HEK293 (cell line): Measurements from ENCODE around the gene AATF.

Experiments
- CTCF ChIA-PET: fragments of 350-600 bp; formaldehyde crosslinking; extraction: SDS; loops from one replicate; lab custom pipeline; 2021; ENCODE audit warnings: antibody characterized with exemption; lab: Yijun Ruan, JAX
- POLR2A ChIA-PET: fragments of 300-600 bp; formaldehyde crosslinking; extraction: SDS; loops from one replicate; lab custom pipeline; 2020; ENCODE audit warnings: antibody characterized with exemption, inconsistent platforms; lab: Yijun Ruan, JAX
- H3K27ac ChIP-seq: fragments of 200-500 bp; sonication (Bioruptor generic); 2 replicates; pipeline ENCODE4 v1.5.1; 2014; ENCODE audit warnings: low read depth, low read length, control low read depth, inconsistent platforms; ENCODE audit errors: extremely low read depth
- H3K36me3 ChIP-seq, 2 experiments: fragments of 200-500 bp in 1 of 2; sonication (Bioruptor generic) in 1 of 2; 1 replicate in 1 of 2; 2 replicates in 1 of 2; pipeline ENCODE4 v1.5.1; 2014 to 2017; ENCODE audit warnings: inconsistent platforms in 2 of 2, low read length in 2 of 2; ENCODE audit not compliant: control insufficient read depth in 2 of 2, insufficient read depth in 1 of 2
- H3K4me1 ChIP-seq: fragments of 200-500 bp; sonication (Bioruptor generic); 2 replicates; pipeline ENCODE4 v1.5.1; 2014; ENCODE audit warnings: mild to moderate bottlenecking, low read length, inconsistent platforms; ENCODE audit not compliant: control insufficient read depth, insufficient read depth
- H3K4me3 ChIP-seq: 2 replicates; pipeline ENCODE4 v1.5.1; 2011; ENCODE audit warnings: low read depth, mild to moderate bottlenecking, control low read depth, low read length, moderate library complexity
- H3K9me3 ChIP-seq: fragments of 200-500 bp; sonication (Bioruptor generic); 2 replicates; pipeline ENCODE4 v1.5.1; 2014; ENCODE audit warnings: low read depth, low read length, inconsistent platforms; ENCODE audit not compliant: control insufficient read depth, insufficient read depth
- MZF1 ChIP-seq: fragments of 450-650 bp; formaldehyde crosslinking; IDR thresholded peaks from 2 replicates; pipeline ENCODE4 v1.5.1; 2017; ENCODE audit warnings: missing biosample characterization, missing genetic modification characterization, borderline replicate concordance
- OSR2 ChIP-seq: fragments of 450-650 bp; formaldehyde crosslinking; IDR thresholded peaks from 2 replicates; pipeline ENCODE4 v1.5.1; 2016; ENCODE audit warnings: missing biosample characterization, missing genetic modification characterization
- PRDM6 ChIP-seq: fragments of 450-650 bp; formaldehyde crosslinking; IDR thresholded peaks from 2 replicates; pipeline ENCODE4 v1.5.1; 2017; ENCODE audit warnings: missing biosample characterization, missing genetic modification characterization
- REST ChIP-seq: fragments of 450-650 bp; formaldehyde crosslinking; IDR thresholded peaks from 2 replicates; pipeline ENCODE4 v1.5.1; 2016; ENCODE audit warnings: missing biosample characterization, missing genetic modification characterization
- SP7 ChIP-seq: fragments of 450-650 bp; formaldehyde crosslinking; IDR thresholded peaks from 2 replicates; pipeline ENCODE4 v1.5.1; 2016; ENCODE audit warnings: missing biosample characterization, missing genetic modification characterization
- ZBTB10 ChIP-seq: fragments of 450-650 bp; formaldehyde crosslinking; IDR thresholded peaks from 2 replicates; pipeline ENCODE4 v1.5.1; 2016; ENCODE audit warnings: missing biosample characterization, missing genetic modification characterization
- ZBTB49 ChIP-seq: fragments of 450-650 bp; formaldehyde crosslinking; IDR thresholded peaks from 2 replicates; pipeline ENCODE4 v1.5.1; 2016; ENCODE audit warnings: missing biosample characterization, missing genetic modification characterization, low read depth
- ZBTB6 ChIP-seq: fragments of 450-650 bp; formaldehyde crosslinking; IDR thresholded peaks from 2 replicates; pipeline ENCODE4 v1.5.1; 2017; ENCODE audit warnings: missing biosample characterization, missing genetic modification characterization
- ZNF221 ChIP-seq: fragments of 450-650 bp; formaldehyde crosslinking; IDR thresholded peaks from 2 replicates; pipeline ENCODE4 v1.5.1; 2017; ENCODE audit warnings: missing biosample characterization, missing genetic modification characterization, borderline replicate concordance
- ZNF26 ChIP-seq: fragments of 450-650 bp; formaldehyde crosslinking; IDR thresholded peaks from 2 replicates; pipeline ENCODE4 v1.5.1; 2016; ENCODE audit warnings: missing biosample characterization, missing genetic modification characterization
- ZNF433 ChIP-seq: fragments of 450-650 bp; formaldehyde crosslinking; IDR thresholded peaks from 2 replicates; pipeline ENCODE4 v1.5.1; 2016; ENCODE audit warnings: missing biosample characterization, missing genetic modification characterization, low read depth
- ZNF555 ChIP-seq: fragments of 450-650 bp; formaldehyde crosslinking; conservative IDR thresholded peaks from 2 replicates; pipeline ENCODE4 v1.5.1; 2017; ENCODE audit warnings: missing biosample characterization, mild to moderate bottlenecking, missing genetic modification characterization, inconsistent platforms

AATF gene

GRCh38 chr17:37016780-37017179, 68.0 kb downstream of the AATF start:
- H3K27ac ChIP-seq, result no peak overlapping the region
- H3K4me1 ChIP-seq, result peaks cover 8% of the 10 kb centered on the region; the same call in 1 of the 2 replicates
- H3K36me3 ChIP-seq, result peaks cover 3 to 14% of the 10 kb centered on the region in 2 experiments; a peak in 1 of 3 replicates
- POLR2A ChIA-PET, result no interaction called here
- H3K4me3 ChIP-seq, result no peak overlapping the region
- H3K9me3 ChIP-seq, result no peaks in the 10 kb centered on the region
- TF ChIP-seq ZBTB10 (tag by site-specific recombination), result no peak
- TF ChIP-seq REST (tag by site-specific recombination), result no peak
- TF ChIP-seq ZNF221 (tag by site-specific recombination), result no peak
- no peak for TF ChIP-seq ZBTB6 (tag by site-specific recombination)
- TF ChIP-seq ZNF555 (tag by site-specific recombination), result no peak
- TF ChIP-seq MZF1 (tag by site-specific recombination), result 0 out of 2 replicates have a peak, but pooled peaks have one; percentile 38
- TF ChIP-seq, all 188 proteins: peak for 1
- CTCF ChIA-PET, result interaction anchor here (0.6 to 1.1 kb wide), 4 partner anchors 32 to 414 kb away, joined by 3 to 5 read pairs (median 4); no protein-coding TSS in a partner anchor

GRCh38 chr17:37017404-37017803, 68.7 kb downstream of the AATF start:
- ChIA-PET CTCF (interaction anchor here (0.7 to 1.1 kb wide), 3 partner anchors 9 to 1645 kb away, joined by 3 to 6 read pairs (median 3); no protein-coding TSS in a partner anchor), POLR2A (no interaction called here)
- Histone ChIP-seq H3K27ac (no peak overlapping the region), H3K4me1 (peaks cover 8% of the 10 kb centered on the region; the same call in 1 of the 2 replicates), H3K4me3 (no peak overlapping the region), H3K9me3 (no peaks in the 10 kb centered on the region), H3K36me3 (peaks cover 3 to 20% of the 10 kb centered on the region in 2 experiments; a peak in 1 of 3 replicates)
- TF ChIP-seq SP7, result no peak
- TF ChIP-seq OSR2 (tag by site-specific recombination), result 0 out of 2 replicates have a peak, but pooled peaks have one; percentile 15
- peak; percentile 55; the same call in 1 of the 2 replicates for TF ChIP-seq PRDM6

- Histone ChIP-seq H3K4me1 (peaks cover 8% of the 10 kb centered on the region; the same call in 1 of the 2 replicates), H3K9me3 (no peaks in the 10 kb centered on the region), H3K27ac (no peak overlapping the region), H3K4me3 (no peak overlapping the region), H3K36me3 (peaks cover 7 to 33% of the 10 kb centered on the region in 2 experiments; a peak in 2 of 3 replicates)
- ChIA-PET CTCF (interaction anchor here (0.5 to 0.7 kb wide), 2 partner anchors 39 to 191 kb away, joined by 3 to 5 read pairs; no protein-coding TSS in a partner anchor), POLR2A (no interaction called here)
- TF ChIP-seq ZNF433 (tag by site-specific recombination) (no peak), ZNF26 (tag by site-specific recombination) (no peak), ZBTB49 (tag by site-specific recombination) (no peak)
Observed at GRCh38 chr17:37019117-37019740, 70.5 kb downstream of the AATF start.
